HL-60 (cell line): ENCODE measurements around the gene DNAH14.

Source experiments
- GABPA ChIP-seq: IDR thresholded peaks from 2 replicates; pipeline ENCODE4 v1.6.1; 2012; ENCODE audit warnings: low read depth
- POLR2AphosphoS5 ChIP-seq: IDR thresholded peaks from 2 replicates; pipeline ENCODE4 v1.6.1; 2012; ENCODE audit warnings: low read depth
- SPI1 ChIP-seq: IDR thresholded peaks from 2 replicates; pipeline ENCODE4 v1.6.1; 2012; ENCODE audit warnings: low read depth, mild to moderate bottlenecking, borderline replicate concordance
- TF ChIP-seq, protein P1 (sequence below): IDR thresholded peaks from 2 replicates; pipeline ENCODE4 v1.6.1; 2012; ENCODE audit warnings: low read depth; ENCODE audit not compliant: insufficient replicate concordance
- TF ChIP-seq, protein P2 (sequence below): IDR thresholded peaks from one replicate; pipeline ENCODE4 v1.5.1; 2011; ENCODE audit warnings: low read length, control low read depth, inconsistent platforms; ENCODE audit not compliant: insufficient read depth

DNA sequence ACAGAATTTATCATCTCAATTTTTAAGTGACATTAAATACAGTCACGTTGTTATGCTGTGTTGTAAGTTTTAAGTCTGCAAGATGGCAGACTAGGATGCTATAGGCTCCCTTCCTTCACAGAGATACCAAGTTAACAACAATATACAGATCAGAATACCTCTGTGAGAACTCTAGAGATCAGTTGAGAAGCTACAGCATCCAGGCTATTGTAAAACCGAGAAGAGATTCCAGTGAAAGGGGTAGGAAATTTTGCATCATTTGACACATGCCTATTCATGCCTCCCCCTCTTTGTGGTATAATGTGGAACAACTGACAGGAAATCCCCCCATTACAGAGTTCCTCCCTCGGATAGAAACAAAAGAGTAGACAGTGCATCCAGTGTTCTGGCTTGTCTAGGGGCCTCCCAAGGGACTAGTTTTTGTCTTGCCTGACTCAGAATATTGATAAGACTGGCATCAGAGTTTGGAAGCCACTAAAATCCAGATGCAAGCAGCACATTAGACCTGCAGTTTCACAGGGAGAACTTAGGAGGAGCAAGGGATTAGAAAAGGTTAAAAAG lies 417.7 kb downstream of the DNAH14 start:
- TF ChIP-seq POLR2AphosphoS5 (no peak), GABPA (no peak), SPI1 (0 out of 2 replicates have a peak, but pooled peaks have one; percentile 13)
- TF ChIP-seq, protein P1, sequence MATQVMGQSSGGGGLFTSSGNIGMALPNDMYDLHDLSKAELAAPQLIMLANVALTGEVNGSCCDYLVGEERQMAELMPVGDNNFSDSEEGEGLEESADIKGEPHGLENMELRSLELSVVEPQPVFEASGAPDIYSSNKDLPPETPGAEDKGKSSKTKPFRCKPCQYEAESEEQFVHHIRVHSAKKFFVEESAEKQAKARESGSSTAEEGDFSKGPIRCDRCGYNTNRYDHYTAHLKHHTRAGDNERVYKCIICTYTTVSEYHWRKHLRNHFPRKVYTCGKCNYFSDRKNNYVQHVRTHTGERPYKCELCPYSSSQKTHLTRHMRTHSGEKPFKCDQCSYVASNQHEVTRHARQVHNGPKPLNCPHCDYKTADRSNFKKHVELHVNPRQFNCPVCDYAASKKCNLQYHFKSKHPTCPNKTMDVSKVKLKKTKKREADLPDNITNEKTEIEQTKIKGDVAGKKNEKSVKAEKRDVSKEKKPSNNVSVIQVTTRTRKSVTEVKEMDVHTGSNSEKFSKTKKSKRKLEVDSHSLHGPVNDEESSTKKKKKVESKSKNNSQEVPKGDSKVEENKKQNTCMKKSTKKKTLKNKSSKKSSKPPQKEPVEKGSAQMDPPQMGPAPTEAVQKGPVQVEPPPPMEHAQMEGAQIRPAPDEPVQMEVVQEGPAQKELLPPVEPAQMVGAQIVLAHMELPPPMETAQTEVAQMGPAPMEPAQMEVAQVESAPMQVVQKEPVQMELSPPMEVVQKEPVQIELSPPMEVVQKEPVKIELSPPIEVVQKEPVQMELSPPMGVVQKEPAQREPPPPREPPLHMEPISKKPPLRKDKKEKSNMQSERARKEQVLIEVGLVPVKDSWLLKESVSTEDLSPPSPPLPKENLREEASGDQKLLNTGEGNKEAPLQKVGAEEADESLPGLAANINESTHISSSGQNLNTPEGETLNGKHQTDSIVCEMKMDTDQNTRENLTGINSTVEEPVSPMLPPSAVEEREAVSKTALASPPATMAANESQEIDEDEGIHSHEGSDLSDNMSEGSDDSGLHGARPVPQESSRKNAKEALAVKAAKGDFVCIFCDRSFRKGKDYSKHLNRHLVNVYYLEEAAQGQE, result no peak
- TF ChIP-seq, protein P2, sequence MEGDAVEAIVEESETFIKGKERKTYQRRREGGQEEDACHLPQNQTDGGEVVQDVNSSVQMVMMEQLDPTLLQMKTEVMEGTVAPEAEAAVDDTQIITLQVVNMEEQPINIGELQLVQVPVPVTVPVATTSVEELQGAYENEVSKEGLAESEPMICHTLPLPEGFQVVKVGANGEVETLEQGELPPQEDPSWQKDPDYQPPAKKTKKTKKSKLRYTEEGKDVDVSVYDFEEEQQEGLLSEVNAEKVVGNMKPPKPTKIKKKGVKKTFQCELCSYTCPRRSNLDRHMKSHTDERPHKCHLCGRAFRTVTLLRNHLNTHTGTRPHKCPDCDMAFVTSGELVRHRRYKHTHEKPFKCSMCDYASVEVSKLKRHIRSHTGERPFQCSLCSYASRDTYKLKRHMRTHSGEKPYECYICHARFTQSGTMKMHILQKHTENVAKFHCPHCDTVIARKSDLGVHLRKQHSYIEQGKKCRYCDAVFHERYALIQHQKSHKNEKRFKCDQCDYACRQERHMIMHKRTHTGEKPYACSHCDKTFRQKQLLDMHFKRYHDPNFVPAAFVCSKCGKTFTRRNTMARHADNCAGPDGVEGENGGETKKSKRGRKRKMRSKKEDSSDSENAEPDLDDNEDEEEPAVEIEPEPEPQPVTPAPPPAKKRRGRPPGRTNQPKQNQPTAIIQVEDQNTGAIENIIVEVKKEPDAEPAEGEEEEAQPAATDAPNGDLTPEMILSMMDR, result no peak
